ENCODE data around the gene KNDC1.

The KNDC1 gene

DNA sequence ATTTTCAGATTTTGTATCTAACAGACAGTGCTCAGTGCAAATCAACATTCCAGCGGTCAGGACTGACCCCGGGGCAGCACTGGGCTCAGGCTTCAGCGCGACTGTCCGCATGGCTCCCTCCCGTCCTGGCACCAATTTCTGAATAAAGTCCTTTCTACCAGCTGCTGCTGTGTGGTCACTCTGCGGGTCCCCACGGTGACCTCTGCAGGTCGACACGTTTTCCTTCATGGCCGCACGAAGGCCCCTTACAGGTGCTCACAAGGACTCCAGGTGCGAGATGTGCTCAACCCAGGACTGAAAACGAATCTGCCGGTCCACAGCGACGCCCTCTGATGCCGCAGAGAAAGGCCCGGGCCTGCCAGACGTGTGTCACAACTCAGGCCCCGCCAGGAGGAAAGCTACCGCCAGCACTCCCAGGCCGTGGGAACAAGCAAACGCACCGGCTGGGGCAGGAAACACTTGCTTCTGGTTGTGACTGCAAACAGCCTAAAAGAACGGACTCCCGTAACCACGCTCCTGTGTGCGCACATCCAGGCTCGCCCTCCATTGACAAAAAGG, 66.3 kb downstream of the KNDC1 start:
- Histone ChIP-seq H3K9ac (ENCODE audit: low read length) (no peak overlapping the region), H3K79me2 (ENCODE audit: low read length) (no peaks in the 10 kb centered on the region), H3K27me3 (replicated peaks; ENCODE audit: insufficient read depth, low read length) (peaks cover 53% of the 10 kb centered on the region), H3K9me2 (replicated peaks; ENCODE audit: insufficient read depth, low read length) (no peaks in the 10 kb centered on the region), H3K9me3 (replicated peaks; ENCODE audit: insufficient read depth, low read length) (no peaks in the 10 kb centered on the region), H4K20me1 (ENCODE audit: insufficient read depth, low read length) (no peaks in the 10 kb centered on the region), H3K4me3 (ENCODE audit: low read length) (no peak overlapping the region), H3K27ac (ENCODE audit: low read length) (no peak overlapping the region), H3K4me1 (ENCODE audit: low read length) (no peaks in the 10 kb centered on the region), H3F3A (ENCODE audit: insufficient read depth, low read length) (no peaks in the 10 kb centered on the region), H3K4me2 (ENCODE audit: low read depth, low read length) (no peak overlapping the region), H2AFZ (ENCODE audit: low read length) (no peak overlapping the region), H3K36me3 (replicated peaks; ENCODE audit: insufficient read depth, low read length) (no peaks in the 10 kb centered on the region)
- no peak for DNase-seq
- no peak for TF ChIP-seq EZH2 (optimal IDR thresholded peaks at IDR 0.05; ENCODE audit: low read depth, low read length)
- TF ChIP-seq, protein P1, sequence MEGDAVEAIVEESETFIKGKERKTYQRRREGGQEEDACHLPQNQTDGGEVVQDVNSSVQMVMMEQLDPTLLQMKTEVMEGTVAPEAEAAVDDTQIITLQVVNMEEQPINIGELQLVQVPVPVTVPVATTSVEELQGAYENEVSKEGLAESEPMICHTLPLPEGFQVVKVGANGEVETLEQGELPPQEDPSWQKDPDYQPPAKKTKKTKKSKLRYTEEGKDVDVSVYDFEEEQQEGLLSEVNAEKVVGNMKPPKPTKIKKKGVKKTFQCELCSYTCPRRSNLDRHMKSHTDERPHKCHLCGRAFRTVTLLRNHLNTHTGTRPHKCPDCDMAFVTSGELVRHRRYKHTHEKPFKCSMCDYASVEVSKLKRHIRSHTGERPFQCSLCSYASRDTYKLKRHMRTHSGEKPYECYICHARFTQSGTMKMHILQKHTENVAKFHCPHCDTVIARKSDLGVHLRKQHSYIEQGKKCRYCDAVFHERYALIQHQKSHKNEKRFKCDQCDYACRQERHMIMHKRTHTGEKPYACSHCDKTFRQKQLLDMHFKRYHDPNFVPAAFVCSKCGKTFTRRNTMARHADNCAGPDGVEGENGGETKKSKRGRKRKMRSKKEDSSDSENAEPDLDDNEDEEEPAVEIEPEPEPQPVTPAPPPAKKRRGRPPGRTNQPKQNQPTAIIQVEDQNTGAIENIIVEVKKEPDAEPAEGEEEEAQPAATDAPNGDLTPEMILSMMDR (IDR thresholded peaks at IDR 0.05; ENCODE audit: low read length) = no peak
- TF ChIP-seq EZH2phosphoT487 (IDR thresholded peaks at IDR 0.05; ENCODE audit: low read length) = no peak

DNA sequence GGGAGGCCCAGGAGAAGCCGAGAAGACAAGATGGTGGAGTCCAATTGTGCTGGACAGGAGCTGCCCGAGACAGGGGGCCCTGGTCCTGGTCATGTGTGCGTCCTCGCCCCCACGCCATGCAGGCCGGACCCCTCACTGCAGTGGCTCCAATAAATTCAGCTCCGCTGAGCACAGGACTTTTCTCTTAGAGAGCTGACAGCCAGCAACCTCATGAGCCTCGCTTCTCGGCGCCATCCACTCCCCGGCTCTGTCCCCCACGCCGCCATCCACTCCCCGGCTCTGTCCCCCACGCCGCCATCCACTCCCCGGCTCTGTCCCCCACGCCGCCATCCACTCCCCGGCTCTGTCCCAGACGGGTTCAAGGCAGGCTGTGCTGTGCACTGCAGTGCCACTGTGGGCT, 67.2 kb downstream of the KNDC1 start:
- H3K4me1 ChIP-seq (ENCODE audit: low read length) = no peaks in the 10 kb centered on the region
- no peak overlapping the region for H2AFZ ChIP-seq (ENCODE audit: low read length)
- H3K79me2 ChIP-seq (ENCODE audit: low read length) = no peaks in the 10 kb centered on the region
- no peak for DNase-seq
- H3K9ac ChIP-seq (ENCODE audit: low read length) = no peak overlapping the region
- H3F3A ChIP-seq (ENCODE audit: insufficient read depth, low read length) = no peaks in the 10 kb centered on the region
- no peaks in the 10 kb centered on the region for H3K36me3 ChIP-seq (replicated peaks; ENCODE audit: insufficient read depth, low read length)
- no peaks in the 10 kb centered on the region for H4K20me1 ChIP-seq (ENCODE audit: insufficient read depth, low read length)
- H3K9me2 ChIP-seq (replicated peaks; ENCODE audit: insufficient read depth, low read length) = no peaks in the 10 kb centered on the region
- no peak for TF ChIP-seq EZH2 (optimal IDR thresholded peaks at IDR 0.05; ENCODE audit: low read depth, low read length)
- TF ChIP-seq EZH2phosphoT487 (IDR thresholded peaks at IDR 0.05; ENCODE audit: low read length) = no peak
- TF ChIP-seq, protein P1 (IDR thresholded peaks at IDR 0.05; ENCODE audit: low read length) = no peak
- no peak overlapping the region for H3K4me2 ChIP-seq (ENCODE audit: low read depth, low read length)
- H3K27ac ChIP-seq (ENCODE audit: low read length) = no peak overlapping the region
- H3K27me3 ChIP-seq (replicated peaks; ENCODE audit: insufficient read depth, low read length) = peaks cover 62% of the 10 kb centered on the region
- H3K9me3 ChIP-seq (replicated peaks; ENCODE audit: insufficient read depth, low read length) = no peaks in the 10 kb centered on the region
- H3K4me3 ChIP-seq (ENCODE audit: low read length) = no peak overlapping the region

DNA sequence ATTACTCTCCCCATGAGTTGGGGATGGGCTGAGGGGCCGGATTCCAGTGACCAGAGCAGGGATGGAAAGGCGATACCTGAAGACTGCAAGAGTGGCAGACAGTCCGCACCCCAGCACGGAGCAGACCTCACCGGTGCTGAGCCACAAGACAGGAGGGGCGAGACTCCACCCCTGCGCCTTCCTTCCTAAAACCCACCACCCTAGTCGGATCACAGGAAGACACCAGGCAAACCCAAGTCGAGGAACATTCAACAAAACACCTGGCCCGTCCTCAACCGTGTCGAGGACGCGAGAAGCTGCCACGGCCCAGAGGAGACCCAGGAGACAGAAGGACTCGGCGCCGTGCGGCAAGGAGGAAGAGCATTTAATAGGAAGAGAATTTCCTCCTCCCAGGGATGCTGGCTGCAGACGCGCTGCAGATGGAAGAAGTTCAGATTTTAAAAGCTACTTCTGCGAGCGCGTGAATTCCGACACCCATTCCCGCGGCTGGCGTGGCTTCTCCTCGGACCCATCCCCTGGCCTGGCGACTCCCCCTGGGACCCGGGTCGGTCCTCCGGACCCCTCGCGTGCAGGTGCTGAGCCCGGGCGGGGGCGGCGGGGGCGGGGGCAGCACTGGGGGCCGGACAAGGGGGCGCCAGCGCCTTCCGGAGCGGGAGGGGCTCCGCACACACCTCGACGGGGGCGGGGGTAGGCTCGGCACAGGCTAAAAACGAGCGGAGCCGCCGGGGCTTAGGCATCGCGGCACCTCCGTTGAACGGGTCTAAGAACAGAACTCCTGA, 69.4 kb downstream of the KNDC1 start:
- Histone ChIP-seq H3K9me2 (replicated peaks; ENCODE audit: insufficient read depth, low read length) (no peaks in the 10 kb centered on the region), H3K27me3 (replicated peaks; ENCODE audit: insufficient read depth, low read length) (peaks cover 73% of the 10 kb centered on the region), H3K9me3 (replicated peaks; ENCODE audit: insufficient read depth, low read length) (no peaks in the 10 kb centered on the region), H3K27ac (ENCODE audit: low read length) (no peak overlapping the region), H3K9ac (ENCODE audit: low read length) (no peak overlapping the region), H3K79me2 (ENCODE audit: low read length) (no peaks in the 10 kb centered on the region), H3F3A (ENCODE audit: insufficient read depth, low read length) (no peaks in the 10 kb centered on the region), H3K4me3 (ENCODE audit: low read length) (no peak overlapping the region), H3K4me1 (ENCODE audit: low read length) (no peaks in the 10 kb centered on the region), H3K4me2 (ENCODE audit: low read depth, low read length) (no peak overlapping the region), H4K20me1 (ENCODE audit: insufficient read depth, low read length) (no peaks in the 10 kb centered on the region), H2AFZ (ENCODE audit: low read length) (no peak overlapping the region), H3K36me3 (replicated peaks; ENCODE audit: insufficient read depth, low read length) (no peaks in the 10 kb centered on the region)
- no peak for DNase-seq
- TF ChIP-seq EZH2 (optimal IDR thresholded peaks at IDR 0.05; ENCODE audit: low read depth, low read length) (no peak), EZH2phosphoT487 (IDR thresholded peaks at IDR 0.05; ENCODE audit: low read length) (no peak)
- TF ChIP-seq, protein P1 (IDR thresholded peaks at IDR 0.05; ENCODE audit: low read length) = no peak

Data from MM.1S (cell line).